ENCODE data around the gene SLC51A. TPM values are rescaled to one million over a fixed set of nuclear protein-coding genes. Genes with fewer than 3 reads are reported as not detected.

The SLC51A gene
- total RNA-seq, 2 experiments from 2014 or later = not detected

DNA sequence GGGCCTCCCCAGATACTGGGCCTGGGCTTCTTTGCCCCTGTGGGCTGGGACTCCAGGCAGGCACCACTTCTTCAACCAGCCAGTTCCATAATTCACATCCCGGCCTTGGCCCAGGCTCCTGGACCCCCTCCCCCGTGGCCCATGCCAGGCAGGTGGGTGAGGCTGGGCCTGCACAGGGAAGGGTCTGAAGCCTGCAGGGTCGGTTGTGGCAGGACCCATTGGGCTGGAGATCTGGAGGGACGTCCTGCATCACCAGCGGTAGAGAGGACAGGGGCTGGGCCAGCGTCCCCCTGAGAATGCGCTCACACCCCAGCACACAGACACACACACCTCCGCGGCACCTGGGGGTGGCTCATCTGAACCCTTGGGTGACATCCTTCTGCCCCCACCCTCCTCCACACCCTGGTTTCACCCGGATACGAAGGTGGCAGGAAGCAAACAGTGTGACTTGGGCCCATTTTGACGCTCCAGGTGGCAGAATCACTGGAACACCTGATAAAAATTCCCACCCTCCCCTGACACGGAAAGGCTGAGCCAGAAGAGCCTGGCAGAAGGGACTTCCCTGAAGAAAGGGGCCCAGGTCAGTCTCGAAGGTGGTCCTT lies 20.6 kb upstream of the SLC51A start:
- no peaks in the 10 kb centered on the region for H3K36me3 Mint-ChIP-seq (ENCODE audit: low read depth)
- ChIA-PET CTCF (interaction anchor here (0.6 to 17.6 kb wide), 15 partner anchors 8 to 173 kb away, joined by 4 to 296 read pairs (median 7); no protein-coding TSS in a partner anchor), POLR2A (interaction anchor here (0.9 to 1.0 kb wide), 3 partner anchors 17 to 147 kb away, joined by 3 to 4 read pairs (median 4); no protein-coding TSS in a partner anchor)
- no peaks in the 10 kb centered on the region for H3K27me3 Mint-ChIP-seq
- no peaks in the 10 kb centered on the region for H3K9me3 Mint-ChIP-seq
- DNase-seq (no peak), ATAC-seq (no peak)
- peak overlapping the region; percentile 46 for H3K27ac Mint-ChIP-seq
- no peak overlapping the region for H3K4me3 Mint-ChIP-seq
- TF ChIP-seq, protein P1, sequence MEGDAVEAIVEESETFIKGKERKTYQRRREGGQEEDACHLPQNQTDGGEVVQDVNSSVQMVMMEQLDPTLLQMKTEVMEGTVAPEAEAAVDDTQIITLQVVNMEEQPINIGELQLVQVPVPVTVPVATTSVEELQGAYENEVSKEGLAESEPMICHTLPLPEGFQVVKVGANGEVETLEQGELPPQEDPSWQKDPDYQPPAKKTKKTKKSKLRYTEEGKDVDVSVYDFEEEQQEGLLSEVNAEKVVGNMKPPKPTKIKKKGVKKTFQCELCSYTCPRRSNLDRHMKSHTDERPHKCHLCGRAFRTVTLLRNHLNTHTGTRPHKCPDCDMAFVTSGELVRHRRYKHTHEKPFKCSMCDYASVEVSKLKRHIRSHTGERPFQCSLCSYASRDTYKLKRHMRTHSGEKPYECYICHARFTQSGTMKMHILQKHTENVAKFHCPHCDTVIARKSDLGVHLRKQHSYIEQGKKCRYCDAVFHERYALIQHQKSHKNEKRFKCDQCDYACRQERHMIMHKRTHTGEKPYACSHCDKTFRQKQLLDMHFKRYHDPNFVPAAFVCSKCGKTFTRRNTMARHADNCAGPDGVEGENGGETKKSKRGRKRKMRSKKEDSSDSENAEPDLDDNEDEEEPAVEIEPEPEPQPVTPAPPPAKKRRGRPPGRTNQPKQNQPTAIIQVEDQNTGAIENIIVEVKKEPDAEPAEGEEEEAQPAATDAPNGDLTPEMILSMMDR (IDR thresholded peaks at IDR 0.05) = no peak
- H3K4me1 Mint-ChIP-seq (ENCODE audit: low read depth) = peaks cover 39% of the 10 kb centered on the region
- intact Hi-C loops (cut with micrococcal nuclease) = loop anchor here (2.0 to 5.0 kb wide), 2 partner anchors 123 to 173 kb away; no protein-coding TSS in a partner anchor

GRCh38 chr3:196197524-196197923 lies 18.8 kb upstream of the SLC51A start:
- intact Hi-C loops (cut with micrococcal nuclease) = loop anchor here (2.0 to 5.0 kb wide), 2 partner anchors 125 to 175 kb away; no protein-coding TSS in a partner anchor
- no peak overlapping the region for H3K4me3 Mint-ChIP-seq
- H3K9me3 Mint-ChIP-seq = no peaks in the 10 kb centered on the region
- ATAC-seq (no peak), DNase-seq (no peak)
- H3K4me1 Mint-ChIP-seq (ENCODE audit: low read depth) = peaks cover 32% of the 10 kb centered on the region
- no peaks in the 10 kb centered on the region for H3K36me3 Mint-ChIP-seq (ENCODE audit: low read depth)
- H3K27ac Mint-ChIP-seq = no peak overlapping the region
- TF ChIP-seq, protein P1 (IDR thresholded peaks at IDR 0.05) = no peak
- ChIA-PET POLR2A (no interaction called here), CTCF (interaction anchor here (0.8 to 17.6 kb wide), 12 partner anchors 8 to 323 kb away, joined by 3 to 296 read pairs (median 7); no protein-coding TSS in a partner anchor)
- no peaks in the 10 kb centered on the region for H3K27me3 Mint-ChIP-seq

DNA sequence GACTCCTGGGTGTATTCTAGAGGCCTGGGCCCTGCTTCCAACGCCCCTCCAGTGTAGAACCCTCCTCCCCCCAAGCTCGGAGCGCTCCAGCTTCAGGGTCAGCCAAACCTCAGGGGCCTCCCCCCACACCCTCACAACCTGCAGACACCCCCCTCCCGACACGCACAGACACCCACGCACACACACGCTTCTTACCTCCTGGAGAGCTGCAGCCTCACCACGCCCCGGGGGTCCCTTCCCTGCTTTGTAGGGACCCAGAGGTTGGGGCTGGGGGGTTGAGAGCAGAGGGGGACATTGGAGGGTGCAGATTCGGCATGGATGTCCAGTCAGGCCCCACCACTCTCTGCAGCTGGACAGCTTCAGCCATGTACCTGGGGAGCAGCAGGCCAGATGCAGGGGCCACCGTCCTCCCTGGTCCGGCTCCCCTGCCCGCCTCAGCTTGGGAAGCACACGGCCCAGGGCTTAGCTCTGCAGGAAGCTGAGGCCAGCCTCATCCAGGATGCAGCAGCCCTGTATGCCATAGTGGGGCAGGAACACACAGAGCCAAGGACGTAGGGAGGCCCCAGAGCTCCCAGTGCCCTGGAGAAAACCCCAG lies 18.2 kb upstream of the SLC51A start:
- H3K36me3 Mint-ChIP-seq (ENCODE audit: low read depth) = no peaks in the 10 kb centered on the region
- no peaks in the 10 kb centered on the region for H3K9me3 Mint-ChIP-seq
- ATAC-seq = no peak
- no peak overlapping the region for H3K27ac Mint-ChIP-seq
- H3K27me3 Mint-ChIP-seq = no peaks in the 10 kb centered on the region
- H3K4me1 Mint-ChIP-seq (ENCODE audit: low read depth) = peaks cover 25% of the 10 kb centered on the region
- TF ChIP-seq, protein P1 (IDR thresholded peaks at IDR 0.05) = no peak
- intact Hi-C loops (cut with micrococcal nuclease) = loop anchor here (5.0 kb wide), 1 partner anchor 176 kb away; no protein-coding TSS in a partner anchor
- no peak for DNase-seq
- POLR2A ChIA-PET = interaction anchor here (0.8 to 1.8 kb wide), 2 partner anchors 117 to 125 kb away, joined by 3 to 4 read pairs; no protein-coding TSS in a partner anchor
- CTCF ChIA-PET = interaction anchor here (2.0 to 17.6 kb wide), 6 partner anchors 9 to 176 kb away, joined by 5 to 296 read pairs (median 8); no protein-coding TSS in a partner anchor
- no peak overlapping the region for H3K4me3 Mint-ChIP-seq

- Mint-ChIP-seq H3K4me1 (ENCODE audit: low read depth) (peaks cover 20% of the 10 kb centered on the region), H3K27me3 (no peaks in the 10 kb centered on the region), H3K4me3 (no peak overlapping the region), H3K9me3 (no peaks in the 10 kb centered on the region), H3K36me3 (ENCODE audit: low read depth) (no peaks in the 10 kb centered on the region), H3K27ac (no peak overlapping the region)
- TF ChIP-seq, protein P1 (IDR thresholded peaks at IDR 0.05) = no peak
- DNase-seq (no peak), ATAC-seq (no peak)
- CTCF ChIA-PET = interaction anchor here (17.6 kb wide), 1 partner anchor 124 kb away, joined by 296 read pairs; no protein-coding TSS in a partner anchor
- intact Hi-C loops (cut with micrococcal nuclease) = loop anchor here (5.0 kb wide), 1 partner anchor 177 kb away; no protein-coding TSS in a partner anchor
- POLR2A ChIA-PET = interaction anchor here (0.8 to 1.8 kb wide), 2 partner anchors 118 to 125 kb away, joined by 3 to 4 read pairs; no protein-coding TSS in a partner anchor
Observed at GRCh38 chr3:196198771-196199753, 17.3 kb upstream of the SLC51A start.
